K562 (cell line): ENCODE data around the gene MYO9A. TPM values are rescaled to one million over a fixed set of nuclear protein-coding genes. Genes with fewer than 3 reads are reported as not detected.

Source experiments
- ATAC-seq: fragments of 200-7000 bp; cut with Tn5 transposase; 3 replicates; pipeline ENCODE4 v1.9.1; 2020; ENCODE audit warnings: moderate library complexity
- BruUV-seq: library from RNA; stranded (reverse); fragments of 400-500 nt; replicated peaks from 2 replicates; lab custom pipeline; 2021; lab: Mats Ljungman, UMichigan
- CTCF ChIA-PET: fragments of 300-600 bp; formaldehyde crosslinking; extraction: SDS; loops from one replicate; lab custom pipeline; 2021; ENCODE audit warnings: low intra/inter-chr PET ratio; lab: Yijun Ruan, JAX
- POLR2A ChIA-PET: fragments of 300-600, 350-650 bp; sonication (Branson Sonifier 250); formaldehyde crosslinking; extraction: SDS; loops from one replicate; lab custom pipeline; 2021; ENCODE audit warnings: antibody characterized with exemption, inconsistent platforms; lab: Yijun Ruan, JAX
- DNase-seq, 4 experiments: peaks; one replicate each; pipeline versions ENCODE4 v3.0.0 to v3.0.0-alpha.2; 2011 to 2018; ENCODE audit warnings: low spot score in 3 of 4, mixed read lengths in 3 of 4; ENCODE audit errors: extremely low read depth in 1 of 4
- FAIRE-seq: peaks from 2 replicates; lab custom pipeline; 2011; peaks lifted over from hg19 to GRCh38; lab: Jason Lieb, UNC
- H2AFZ ChIP-seq: 2 replicates; pipeline ENCODE4 v1.6.0; 2011; ENCODE audit warnings: low read depth, low read length, control low read depth, inconsistent platforms
- H3K27ac ChIP-seq: fragments of 200-600 bp; 3 replicates; pipeline ENCODE4 v1.8.0; 2011; ENCODE audit warnings: low read depth, mild to moderate bottlenecking, control low read depth, inconsistent platforms, low read length, moderate library complexity, mixed read lengths; ENCODE audit errors: extremely low read depth
- H3K27me3 ChIP-seq, 2 experiments: fragments of 300-600 bp in 1 of 2; 2 replicates in 1 of 2; 3 replicates in 1 of 2; pipeline versions ENCODE4 v1.6.0 to v1.8.0; 2011; ENCODE audit warnings: inconsistent platforms in 2 of 2, low read length in 2 of 2, mild to moderate bottlenecking in 1 of 2, mixed read lengths in 1 of 2, moderate library complexity in 1 of 2; ENCODE audit not compliant: control insufficient read depth in 2 of 2, insufficient read depth in 2 of 2
- H3K36me3 ChIP-seq: fragments of 300-600 bp; 3 replicates; pipeline ENCODE4 v1.8.0; 2011; ENCODE audit warnings: mild to moderate bottlenecking, low read length, inconsistent platforms; ENCODE audit not compliant: control insufficient read depth, insufficient read depth
- H3K4me1 ChIP-seq, 2 experiments: fragments of 200-600 bp in 1 of 2; replicated peaks in 1 of 2; 2 replicates in 1 of 2; 3 replicates in 1 of 2; pipeline versions ENCODE4 v1.5.1 to v1.8.0; 2011; ENCODE audit warnings: inconsistent platforms in 2 of 2, low read length in 2 of 2, mild to moderate bottlenecking in 1 of 2, mixed read lengths in 1 of 2, moderate library complexity in 1 of 2; ENCODE audit not compliant: control insufficient read depth in 2 of 2, insufficient read depth in 2 of 2
- H3K4me2 ChIP-seq: 2 replicates; pipeline ENCODE4 v1.6.1; 2011; ENCODE audit warnings: low read length, control low read depth, inconsistent platforms, mixed read lengths; ENCODE audit not compliant: insufficient read depth
- H3K4me3 ChIP-seq: fragments of 200-600 bp; sonication (generic), shearing (Covaris generic); 2 replicates; pipeline ENCODE4 v1.5.1; 2016; ENCODE audit warnings: control low read depth, inconsistent platforms
- H3K79me2 ChIP-seq: fragments of 200-600 bp; 3 replicates; pipeline ENCODE4 v1.8.0; 2011; ENCODE audit warnings: low read length, inconsistent platforms; ENCODE audit not compliant: control insufficient read depth, insufficient read depth
- H3K9ac ChIP-seq, 2 experiments: 2 replicates each; pipeline versions ENCODE4 v1.6.0 to v1.6.1; 2011; ENCODE audit warnings: low read depth in 2 of 2, low read length in 2 of 2, control low read depth in 1 of 2, inconsistent platforms in 1 of 2, mild to moderate bottlenecking in 1 of 2, mixed read lengths in 1 of 2; ENCODE audit not compliant: insufficient read depth in 1 of 2
- H3K9me1 ChIP-seq: one replicate; pipeline ENCODE4 v1.6.0; 2011; ENCODE audit warnings: inconsistent platforms, mild to moderate bottlenecking, low read length, moderate library complexity; ENCODE audit not compliant: control insufficient read depth, insufficient read depth
- H3K9me3 ChIP-seq: replicated peaks from 2 replicates; pipeline ENCODE4 v1.5.1; 2011; ENCODE audit warnings: low read depth, low read length, inconsistent platforms; ENCODE audit not compliant: control insufficient read depth, insufficient read depth
- H4K20me1 ChIP-seq: replicated peaks from 2 replicates; pipeline ENCODE4 v1.6.1; 2011; ENCODE audit warnings: low read length, inconsistent platforms, mixed read lengths; ENCODE audit not compliant: control insufficient read depth, insufficient read depth
- CREB3L1 ChIP-seq: fragments of 450-650 bp; IDR thresholded peaks from 2 replicates; pipeline ENCODE4 v1.6.1; 2014; ENCODE audit warnings: low read depth, mild to moderate bottlenecking, moderate library complexity, borderline replicate concordance
- ELF4 ChIP-seq: fragments of 450-650 bp; formaldehyde crosslinking; IDR thresholded peaks from 2 replicates; pipeline ENCODE4 v1.4.0; 2022; ENCODE audit warnings: missing genetic modification characterization
- EP400 ChIP-seq: fragments of 450-650 bp; IDR thresholded peaks from 2 replicates; pipeline ENCODE4 v1.6.1; 2017; ENCODE audit warnings: antibody characterized with exemption, mild to moderate bottlenecking, moderate library complexity
- HDAC2 ChIP-seq: fragments of 450-650 bp; IDR thresholded peaks from 2 replicates; pipeline ENCODE4 v1.6.1; 2016; ENCODE audit warnings: mild to moderate bottlenecking
- ID3 ChIP-seq, 2 experiments: fragments of 250-450 bp in 1 of 2; fragments of 450-650 bp in 1 of 2; sonication (Bioruptor Pico) in 1 of 2; IDR thresholded peaks; 2 replicates each; pipeline versions ENCODE4 v1.6.1 to v1.8.0; 2016 to 2021; ENCODE audit warnings: mild to moderate bottlenecking in 2 of 2, moderate library complexity in 2 of 2, missing compliant biosample characterization in 1 of 2, missing genetic modification characterization in 1 of 2
- NCOA1 ChIP-seq: fragments of 450-650 bp; IDR thresholded peaks from 2 replicates; pipeline ENCODE4 v1.6.1; 2016; ENCODE audit warnings: low read depth
- PTBP1 ChIP-seq: fragments of 200-400 bp; formaldehyde crosslinking; IDR thresholded peaks from 2 replicates; pipeline ENCODE4 v1.6.1; 2017; ENCODE audit warnings: low read depth, low read length
- RFX7 ChIP-seq: fragments of 250-450 bp; sonication (Bioruptor Pico); IDR thresholded peaks from 2 replicates; pipeline ENCODE4 v1.5.1; 2021; ENCODE audit warnings: mild to moderate bottlenecking
- SIX5 ChIP-seq, 2 experiments: IDR thresholded peaks; 2 replicates each; pipeline ENCODE4 v1.6.1; 2011; ENCODE audit warnings: low read length in 2 of 2, borderline replicate concordance in 1 of 2, low read depth in 1 of 2, mild to moderate bottlenecking in 1 of 2, moderate library complexity in 1 of 2; ENCODE audit not compliant: insufficient read depth in 1 of 2
- STAT5A ChIP-seq: IDR thresholded peaks from 2 replicates; pipeline ENCODE4 v1.6.1; 2012; ENCODE audit warnings: low read length, inconsistent platforms, borderline replicate concordance
- ZBTB7A ChIP-seq: IDR thresholded peaks from 2 replicates; pipeline ENCODE4 v1.6.1; 2011; ENCODE audit warnings: low read depth, mild to moderate bottlenecking, low read length, moderate library complexity, borderline replicate concordance; ENCODE audit not compliant: control insufficient read depth
- ZNF124 ChIP-seq: sonication (generic); formaldehyde crosslinking; IDR thresholded peaks from 2 replicates; pipeline ENCODE4 v1.8.1; 2022; ENCODE audit warnings: missing genetic modification reagents
- ZNF280B ChIP-seq: fragments of 250-450 bp; sonication (Bioruptor Pico); IDR thresholded peaks from 2 replicates; pipeline ENCODE4 v1.5.1; 2021; ENCODE audit warnings: mild to moderate bottlenecking
- ZNF3 ChIP-seq: fragments of 250-450 bp; sonication (Bioruptor Pico); IDR thresholded peaks from 2 replicates; pipeline ENCODE4 v1.5.0; 2021; ENCODE audit warnings: mild to moderate bottlenecking, moderate library complexity
- ZNF431 ChIP-seq: sonication (generic); formaldehyde crosslinking; IDR thresholded peaks from 2 replicates; pipeline ENCODE4 v1.8.0; 2022; ENCODE audit warnings: mild to moderate bottlenecking, missing genetic modification reagents
- WGBS: fragments of 100-300 bp; shearing (Covaris generic); methylation state at CpG from one replicate; pipeline ENCODE4 v1.1.6; 2016; ENCODE audit warnings: low coverage, mixed read lengths; ENCODE audit not compliant: insufficient coverage; ENCODE audit errors: missing lambda C conversion rate; 5-methylcytosine and 5-hydroxymethylcytosine counted together
- in situ Hi-C: fragments of 300-500 bp; cut with MboI; formaldehyde crosslinking; loops from 4 replicates; pipeline ENCODE4 v1.15.0; 2018; ENCODE audit warnings: inconsistent platforms, mixed read lengths
- intact Hi-C: fragments of 100-400 bp; cut with micrococcal nuclease; formaldehyde crosslinking; loops from 2 replicates; pipeline ENCODE4 v1.14.2; 2022
- polyA plus RNA-seq, 8 experiments: library from polyadenylated mRNA; depleted of rRNA in 4 of 8; stranded (reverse) in 5 of 8; unstranded in 3 of 8; fragments of >200 nt; fragmentation: Nextera tagmentation in 2 of 8; fragmentation: Illumina TruSeq in 1 of 8; extraction: Ambion mirVana in 2 of 8; extraction: Trizol in 1 of 8; gene quantifications; 2 replicates each; pipeline versions ENCODE4 v1.2.1 to v1.2.3, GENCODE V29; 2011 to 2014; ENCODE audit warnings: inconsistent platforms in 1 of 8, missing spikeins in 1 of 8
- total RNA-seq, 7 experiments: library from RNA; depleted of rRNA in 6 of 7; stranded (reverse); fragments of >200 nt in 6 of 7; fragmentation: Illumina TruSeq in 2 of 7; extraction: Trizol in 2 of 7; gene quantifications; 2 replicates each; pipeline versions ENCODE4 v1.2.1 to v1.2.3, GENCODE V29; 2011 to 2021; ENCODE audit warnings: low replicate concordance in 1 of 7

The MYO9A gene
- total and polyA plus RNA-seq, 9 of the 15 experiments (the other 6 are each of a cell fraction or from before 2014, with no cell fraction given) = 1.9 to 15.4 (median 5.8) TPM

- TF ChIP-seq SIX5 (IDR thresholded peaks at IDR 0.05; ENCODE audit: borderline replicate concordance in 1 of 2, insufficient read depth in 1 of 2, low read depth in 1 of 2, low read length in 2 of 2) (no peak), ZNF431 (no peak), RFX7 (no peak), NCOA1 (no peak), PTBP1 (no peak), ZNF280B (CRISPR knock-in tag) (no peak)
Measured at GRCh38 chr15:71853543-71853942, 264.4 kb downstream of the MYO9A start (continued).

GRCh38 chr15:71844916-71845315, 273.0 kb downstream of the MYO9A start:
- no peak for TF ChIP-seq ZBTB7A
- TF ChIP-seq ZNF124 (CRISPR knock-in tag) = no peak
- TF ChIP-seq HDAC2 = no peak
- TF ChIP-seq ZNF3 (CRISPR knock-in tag) = no peak
- TF ChIP-seq STAT5A = no peak
- TF ChIP-seq ELF4 (CRISPR knock-in tag) = no peak
- no peak for TF ChIP-seq ID3 (CRISPR knock-in tag; IDR thresholded peaks at IDR 0.05)
- no peak for TF ChIP-seq ID3 (tag; IDR thresholded peaks at IDR 0.05)
- no peak for TF ChIP-seq EP400
- no peak for TF ChIP-seq CREB3L1
- CTCF ChIA-PET = no interaction called here
- WGBS = 62% methylated on average over 2 of the region's 2 CpGs
- intact Hi-C loops = no loop called here
- Histone ChIP-seq H3K9me1 (no peaks in the 10 kb centered on the region), H3K79me2 (no peaks in the 10 kb centered on the region), H3K9ac (no peak overlapping the region), H3K27ac (no peak overlapping the region), H3K4me2 (no peak overlapping the region), H2AFZ (no peak overlapping the region), H3K36me3 (peaks cover 4% of the 10 kb centered on the region; the same call in 1 of the 3 replicates), H4K20me1 (no peaks in the 10 kb centered on the region), H3K4me1 (no peaks in the 10 kb centered on the region; a peak in 1 of 5 replicates), H3K9me3 (no peaks in the 10 kb centered on the region), H3K4me3 (no peak overlapping the region), H3K27me3 (no peaks in the 10 kb centered on the region)
- BruUV-seq = no TSS peak
- POLR2A ChIA-PET = interaction anchor here (1.3 kb wide), 1 partner anchor 8 kb away, joined by 3 read pairs; no protein-coding TSS in a partner anchor
- DNase-seq (no peak), FAIRE-seq (no peak), ATAC-seq (no peak)
- in situ Hi-C loops = no loop called here
